Measurements from ENCODE around the gene DQX1.
"Not testable (repeated sequence)": the region's sequence is repeated elsewhere in the genome, so short reads cannot be mapped to it uniquely, and the experiment has no call there.

Gene DQX1

GRCh38 chr2:74525717-74526648 lies at the start of gene DQX1:
Gene DQX1 (minus strand): TSS chr2:74526231. CDS start chr2:74525729, 502 bp downstream.
- no peak for DNase-seq

- no peak for DNase-seq
Measured at GRCh38 chr2:74575320-74575719, 49.3 kb upstream of the DQX1 start.

- DNase-seq, result no peak
Measured at GRCh38 chr2:74573747-74574562, 47.9 kb upstream of the DQX1 start.

- no peak for DNase-seq
Measured at GRCh38 chr2:74572178-74572925, 46.3 kb upstream of the DQX1 start.

- DNase-seq, result no peak
Measured at GRCh38 chr2:74571058-74571457, 45.0 kb upstream of the DQX1 start.

GRCh38 chr2:74569686-74570085 lies 43.7 kb upstream of the DQX1 start:
- no peak for DNase-seq

- DNase-seq, result no peak
Measured at GRCh38 chr2:74567881-74568280, 41.9 kb upstream of the DQX1 start.

GRCh38 chr2:74566754-74567085 lies 40.7 kb upstream of the DQX1 start:
- DNase-seq, result no peak

GRCh38 chr2:74566076-74566753 lies 40.2 kb upstream of the DQX1 start:
- DNase-seq, result no peak

GRCh38 chr2:74564222-74564621 lies 38.2 kb upstream of the DQX1 start:
- DNase-seq, result no peak

GRCh38 chr2:74562126-74562775 lies 36.2 kb upstream of the DQX1 start:
- DNase-seq, result no peak

- DNase-seq, result not testable (repeated sequence)
Measured at GRCh38 chr2:74561022-74561421, 35.0 kb upstream of the DQX1 start.

- no peak for DNase-seq
Measured at GRCh38 chr2:74560591-74560990, 34.6 kb upstream of the DQX1 start.

- no peak for DNase-seq
Measured at GRCh38 chr2:74559912-74560311, 33.9 kb upstream of the DQX1 start.

GRCh38 chr2:74558284-74559230 lies 32.5 kb upstream of the DQX1 start:
- DNase-seq, result no peak

- DNase-seq, result no peak
Measured at GRCh38 chr2:74556831-74557370, 30.9 kb upstream of the DQX1 start.

- no peak for DNase-seq
Measured at GRCh38 chr2:74556159-74556558, 30.1 kb upstream of the DQX1 start.

GRCh38 chr2:74555610-74556103 lies 29.6 kb upstream of the DQX1 start:
- DNase-seq, result no peak

- DNase-seq, result peak in 1 of 2 experiments; percentile 37
Measured at GRCh38 chr2:74554820-74555531, 28.9 kb upstream of the DQX1 start.
